Stimulated activated CD4-positive, alpha-beta T cell treated with anti-CD3 and anti-CD28 coated beads, Interleukin-2, amount 100 ng/mL, for 24 hours (primary cell): ENCODE data around the gene B4GALNT2.
"Not testable (repeated sequence)": the region's sequence is repeated elsewhere in the genome, so short reads cannot be mapped to it uniquely, and the experiment has no call there.

Experiments
- DNase-seq, 2 donors: peaks; one replicate each; pipeline ENCODE4 v3.0.0-alpha.2; 2020

Gene B4GALNT2

DNA sequence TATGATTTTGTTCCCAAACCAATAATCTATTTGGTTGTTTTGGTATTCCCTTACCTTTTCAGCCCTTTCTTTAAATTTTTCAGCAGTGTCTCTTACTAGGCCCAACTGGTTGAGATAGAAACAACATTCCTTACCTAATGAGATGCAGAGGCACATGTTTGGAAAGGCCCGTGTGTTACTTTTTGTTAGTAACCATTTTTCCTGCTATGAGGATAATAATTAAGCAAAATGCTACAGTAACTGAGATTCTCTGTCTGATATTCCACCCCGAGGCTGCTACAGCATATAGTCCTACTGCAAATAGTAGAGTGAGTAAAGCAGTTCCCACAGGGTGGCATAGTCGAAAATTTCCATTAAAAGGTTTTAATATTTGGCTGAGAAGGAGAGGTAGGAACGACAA lies 10.0 kb upstream of the B4GALNT2 start:
- no peak for DNase-seq

- DNase-seq, result no peak
Observed at GRCh38 chr17:49123061-49123460, 9.5 kb upstream of the B4GALNT2 start.

GRCh38 chr17:49125449-49125848 lies 7.1 kb upstream of the B4GALNT2 start:
- no peak for DNase-seq

DNA sequence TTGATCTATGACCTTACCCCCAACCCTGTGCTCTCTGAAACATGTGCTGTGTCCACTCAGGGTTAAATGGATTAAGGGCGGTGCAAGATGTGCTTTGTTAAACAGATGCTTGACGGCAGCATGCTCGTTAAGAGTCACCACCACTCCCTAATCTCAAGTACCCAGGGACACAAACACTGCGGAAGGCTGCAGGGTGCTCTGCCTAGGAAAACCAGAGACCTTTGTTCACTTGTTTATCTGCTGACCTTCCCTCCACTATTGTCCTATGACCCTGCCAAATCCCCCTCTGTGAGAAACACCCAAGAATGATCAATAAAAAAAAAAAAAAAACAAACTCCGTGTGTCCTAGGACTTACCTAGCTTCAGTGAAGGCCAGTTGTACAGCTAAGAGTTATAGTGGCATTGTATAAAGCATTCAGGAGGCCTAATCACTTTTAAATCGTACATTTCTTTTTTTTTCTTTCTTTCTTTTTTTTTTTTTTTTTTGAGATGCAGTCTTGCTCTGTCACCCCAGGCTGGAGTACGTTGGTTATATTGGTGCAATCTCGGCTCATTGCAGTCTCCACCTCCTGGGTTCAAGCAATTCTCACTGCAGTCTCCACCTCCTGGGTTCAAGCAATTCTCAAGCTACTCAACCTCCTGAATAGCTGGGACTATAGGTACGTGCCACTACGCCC lies 6.2 kb upstream of the B4GALNT2 start:
- DNase-seq, result not testable (repeated sequence)

DNA sequence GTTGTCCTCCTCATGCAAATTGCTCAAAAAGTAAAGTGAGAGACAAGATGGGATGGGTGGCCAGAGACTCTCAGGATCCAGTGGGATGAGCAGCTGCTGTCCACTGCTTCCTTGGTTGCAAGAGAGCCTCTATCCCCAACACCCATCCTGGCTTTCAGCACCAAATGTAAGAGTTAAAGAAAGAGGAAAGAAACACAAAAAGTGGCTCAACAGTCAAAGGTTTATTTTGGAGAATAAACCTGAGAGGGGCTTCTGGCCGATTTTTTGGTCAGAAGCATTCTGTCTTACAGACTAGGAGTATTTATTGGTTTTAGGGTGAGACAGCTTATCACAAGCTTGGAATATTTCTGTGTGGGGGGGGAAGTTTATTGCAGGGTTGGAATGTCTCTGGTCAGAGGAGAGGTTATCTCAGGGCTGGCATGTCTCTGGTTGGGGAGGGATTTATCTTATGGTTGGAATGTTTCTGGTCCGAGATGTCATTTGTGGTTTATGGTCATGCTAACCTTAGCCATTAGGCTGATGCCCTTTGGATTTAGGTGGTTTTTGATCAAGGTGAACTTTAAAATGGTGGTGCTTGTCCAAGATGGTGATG lies 3.1 kb upstream of the B4GALNT2 start:
- not testable (repeated sequence) for DNase-seq

DNA sequence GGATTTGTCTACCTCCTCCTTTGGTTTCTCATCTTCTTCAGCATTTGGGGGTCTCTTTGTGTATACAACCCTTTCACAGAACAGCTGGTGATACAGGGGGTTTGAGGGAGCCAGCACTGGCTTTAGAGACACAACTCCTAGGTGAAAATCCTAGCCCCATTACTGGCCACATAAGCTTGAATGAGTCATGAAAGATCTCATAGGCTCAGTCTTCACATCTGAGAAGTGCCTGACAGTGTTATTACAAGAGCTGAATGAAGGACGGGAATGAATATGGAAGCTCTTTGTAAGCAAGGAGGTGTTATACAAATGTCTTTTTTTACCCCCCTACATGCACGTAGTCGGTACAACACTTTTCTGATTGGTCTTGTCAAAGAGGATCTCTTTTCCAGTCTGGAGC lies 1.7 kb upstream of the B4GALNT2 start:
- no peak for DNase-seq

DNA sequence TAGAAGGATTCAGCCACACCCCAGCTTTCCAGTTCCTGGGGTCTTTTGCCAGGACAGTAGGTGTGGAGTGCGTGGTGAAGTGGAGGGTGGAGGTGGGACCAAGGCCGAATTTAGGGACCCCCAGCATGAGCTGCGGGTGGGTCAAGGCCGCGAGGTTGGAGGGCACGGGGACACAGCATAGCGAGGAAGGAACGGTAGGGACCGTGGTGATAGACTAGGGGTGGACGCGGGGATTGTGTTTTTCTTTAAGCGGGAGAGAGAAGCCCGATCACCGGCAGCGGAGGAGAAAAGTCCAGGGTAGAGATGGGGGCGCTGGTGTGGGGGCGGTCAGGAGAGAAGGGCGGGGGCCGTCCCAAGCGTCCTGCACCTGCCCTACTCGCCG lies 261 bp upstream of the B4GALNT2 start:
- no peak for DNase-seq

GRCh38 chr17:49136335-49136734 lies 3.8 kb downstream of the B4GALNT2 start:
- DNase-seq, result no peak

GRCh38 chr17:49145654-49146053 lies 13.1 kb downstream of the B4GALNT2 start:
- DNase-seq, result not testable (repeated sequence)

GRCh38 chr17:49146620-49147306 lies 14.2 kb downstream of the B4GALNT2 start:
- DNase-seq, result no peak

DNA sequence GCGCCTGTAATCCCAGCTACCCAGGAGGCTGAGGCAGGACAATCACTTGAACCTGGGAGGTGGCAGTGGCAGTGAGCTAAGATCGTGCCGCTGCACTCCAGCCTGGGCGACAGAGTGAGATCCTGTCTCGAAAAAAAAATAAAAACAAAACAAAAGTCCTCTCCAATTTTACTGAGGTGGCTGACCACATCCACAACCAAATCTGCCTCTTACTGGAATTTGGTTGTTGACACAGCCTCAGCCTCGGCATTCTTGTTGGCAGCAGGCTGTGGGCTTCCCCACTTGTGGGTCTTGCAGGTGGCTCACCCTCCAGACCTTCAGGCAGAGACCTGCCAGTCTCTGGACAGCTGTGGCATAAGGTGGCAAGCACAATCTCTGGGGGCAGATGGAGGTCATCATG lies 15.6 kb downstream of the B4GALNT2 start:
- DNase-seq, result no peak

- no peak for DNase-seq
Observed at GRCh38 chr17:49151996-49152395, 19.4 kb downstream of the B4GALNT2 start.

DNA sequence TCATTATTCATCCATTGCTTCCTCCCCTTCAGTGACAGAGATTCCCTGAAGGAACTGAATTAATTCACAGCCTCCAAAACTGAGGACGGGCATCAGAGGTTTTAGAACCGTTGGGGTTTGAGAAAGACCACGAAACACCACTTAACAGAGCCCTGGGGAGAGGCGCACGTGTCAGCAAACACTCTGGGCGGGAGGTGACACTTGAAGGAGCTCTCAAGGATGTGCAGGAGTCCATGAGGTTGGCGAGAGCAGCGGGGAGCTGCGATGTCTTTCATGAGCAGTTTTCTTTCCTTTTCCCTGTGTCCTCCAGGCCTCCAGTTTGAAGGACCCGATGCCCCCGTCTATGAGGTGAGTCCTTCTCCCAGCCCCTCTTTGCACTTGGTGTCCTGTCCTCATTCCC lies 23.7 kb downstream of the B4GALNT2 start:
- no peak for DNase-seq

DNA sequence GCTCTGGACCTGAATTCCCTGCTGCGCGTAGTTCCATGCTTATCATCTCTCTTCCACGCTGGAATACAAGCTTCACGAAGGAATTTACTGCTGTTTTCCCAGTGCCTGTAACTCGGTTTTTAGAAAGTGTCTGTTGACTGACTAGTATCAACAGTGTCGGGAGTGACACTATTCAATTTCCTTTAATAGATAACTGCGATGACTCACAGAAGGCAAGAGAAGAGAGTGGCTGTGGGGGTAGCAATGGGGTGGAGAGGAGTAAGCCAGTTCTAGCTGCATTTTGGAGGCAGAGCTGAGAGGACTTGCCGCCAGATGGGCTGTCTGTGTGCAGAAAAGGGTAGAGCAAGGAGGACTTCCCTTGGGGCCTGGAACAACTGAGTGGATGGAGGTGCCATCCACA lies 25.2 kb downstream of the B4GALNT2 start:
- no peak for DNase-seq

GRCh38 chr17:49162866-49163265 lies 30.3 kb downstream of the B4GALNT2 start:
- no peak for DNase-seq

DNA sequence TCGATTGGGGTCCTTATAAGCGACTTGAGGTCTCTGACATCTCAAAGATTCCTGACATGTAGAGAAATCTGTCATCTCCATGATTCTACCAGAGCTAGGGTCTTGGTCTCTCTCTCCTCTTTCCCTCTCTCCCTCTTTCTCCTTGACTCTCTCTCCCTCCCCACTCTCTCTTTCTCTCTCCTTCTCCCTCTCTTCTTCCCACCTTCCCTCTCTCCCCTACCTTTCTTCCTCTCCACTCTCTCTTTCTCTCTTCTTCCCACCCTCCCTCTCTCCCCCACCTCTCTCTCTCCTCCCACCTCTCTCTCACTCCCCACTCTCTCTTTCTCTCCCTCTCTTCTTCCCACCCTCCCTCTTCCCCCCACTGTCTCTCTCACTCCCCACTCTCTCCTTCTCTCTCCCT lies 32.6 kb downstream of the B4GALNT2 start:
- DNase-seq, result no peak

- DNase-seq, result no peak
Observed at GRCh38 chr17:49168706-49169105, 36.1 kb downstream of the B4GALNT2 start.

DNA sequence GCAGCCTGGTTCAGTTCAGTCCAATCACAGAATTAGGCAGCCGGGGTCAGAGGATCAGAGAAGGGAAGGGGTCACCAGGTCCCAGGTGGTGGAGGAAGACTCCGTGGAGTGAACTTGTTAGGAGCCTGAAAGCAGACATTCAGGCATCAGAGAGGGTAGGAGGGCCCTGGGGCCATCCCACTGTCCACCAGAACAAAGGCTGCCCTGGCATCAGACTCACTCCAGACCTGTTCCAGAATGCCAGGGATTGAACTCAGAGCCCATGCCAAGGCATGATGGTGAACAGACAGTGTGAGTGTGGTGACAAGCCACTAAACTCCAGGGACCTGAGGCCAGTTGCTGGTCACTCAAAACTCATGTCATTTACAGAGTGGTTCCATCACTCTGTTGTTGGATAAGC lies 37.6 kb downstream of the B4GALNT2 start:
- no peak for DNase-seq

- DNase-seq, result not testable (repeated sequence)
Observed at GRCh38 chr17:49170711-49171110, 38.1 kb downstream of the B4GALNT2 start.

- not testable (repeated sequence) for DNase-seq
Observed at GRCh38 chr17:49175978-49176377, 43.4 kb downstream of the B4GALNT2 start.

DNA sequence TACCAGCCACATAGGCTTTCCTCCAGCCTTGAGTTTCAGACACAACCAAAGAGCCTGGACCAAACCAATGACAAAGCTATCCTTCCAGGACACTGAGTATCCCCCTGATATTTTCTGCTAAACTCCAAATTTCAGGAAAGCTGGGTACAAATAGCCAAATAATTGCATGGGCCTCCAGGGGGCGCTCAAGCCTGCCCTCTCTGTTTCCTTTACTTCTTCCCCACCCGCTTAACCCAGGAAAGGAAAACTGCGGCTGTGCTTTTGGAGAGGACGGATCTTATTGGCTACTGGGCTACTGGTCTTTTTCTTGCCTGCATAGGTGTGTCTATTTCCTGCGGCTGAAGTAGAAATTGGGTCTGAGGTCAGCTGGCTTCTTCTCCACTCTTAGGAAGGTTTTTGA lies 47.7 kb downstream of the B4GALNT2 start:
- peak; percentile 75 to 79 for DNase-seq

GRCh38 chr17:49180998-49181635 lies 48.5 kb downstream of the B4GALNT2 start:
- DNase-seq, result no peak

DNA sequence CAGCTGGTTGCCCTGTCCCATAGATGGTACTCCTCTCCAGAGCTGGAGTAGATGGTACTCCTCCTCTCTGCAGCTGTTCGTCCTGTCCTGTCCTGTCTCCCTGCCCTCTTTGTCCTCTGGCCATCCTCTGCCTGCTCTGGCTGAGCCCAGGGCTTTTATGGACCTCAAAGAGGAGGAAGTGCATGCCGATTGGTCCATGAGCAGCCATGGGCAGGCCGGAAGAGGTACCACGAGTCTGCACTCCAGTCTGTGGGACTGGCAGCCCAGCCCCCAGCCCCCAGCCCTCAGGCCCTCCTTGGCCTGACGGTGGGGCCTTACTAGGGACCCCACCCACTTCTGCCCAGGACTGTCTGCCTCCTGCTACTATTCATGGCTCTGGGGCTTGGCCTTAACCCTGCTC lies 50.8 kb downstream of the B4GALNT2 start:
- DNase-seq, result no peak

DNA sequence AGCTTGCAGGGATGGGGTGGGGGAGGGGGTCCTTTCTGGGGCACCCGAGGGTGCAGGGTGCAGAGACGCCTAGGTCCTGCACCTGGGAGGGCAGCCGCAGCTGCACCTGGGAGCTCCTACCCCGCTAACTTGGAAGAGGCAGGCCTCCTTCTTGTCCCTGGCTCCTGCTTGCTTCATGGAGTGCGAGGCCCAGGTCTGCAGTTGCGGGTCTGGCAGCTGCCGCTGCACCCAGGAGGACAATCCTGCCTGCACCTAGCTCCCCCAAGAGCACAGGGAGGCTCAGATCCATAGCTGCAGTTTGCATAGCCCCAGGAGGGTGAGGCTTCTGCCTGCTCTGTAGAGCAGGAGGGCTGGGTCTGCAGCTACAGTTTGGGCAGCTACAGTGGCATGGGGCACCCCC lies 51.2 kb downstream of the B4GALNT2 start:
- DNase-seq, result no peak
